ENCODE data around the gene GIPC2. TPM values are rescaled to one million over a fixed set of nuclear protein-coding genes. Genes with fewer than 3 reads are reported as not detected.

The GIPC2 gene
- polyA plus RNA-seq, 1 donor from 2014 or later, result not detected

Other genes starting within 250 kb of the GIPC2 start
- 3.8 TPM for gene NEXN, start 157.3 kb upstream of the GIPC2 start, polyA plus RNA-seq
- gene FUBP1, start 66.9 kb upstream of the GIPC2 start, polyA plus RNA-seq, result 48.2 TPM
- 7.3 TPM for gene DNAJB4, start 41.0 kb upstream of the GIPC2 start, polyA plus RNA-seq